KMS-11 (cell line): ENCODE data around the gene LIX1.
"Not testable (repeated sequence)": the region's sequence is repeated elsewhere in the genome, so short reads cannot be mapped to it uniquely, and the experiment has no call there.

Experiments
- H2AFZ ChIP-seq: fragments of 200-600 bp; sonication (generic); 2 replicates; pipeline ENCODE4 v1.6.1; 2016; ENCODE audit warnings: antibody characterized with exemption, mixed run types, low read depth
- H3K27ac ChIP-seq: fragments of 200-600 bp; sonication (generic); 2 replicates; pipeline ENCODE4 v1.6.1; 2016; ENCODE audit warnings: mild to moderate bottlenecking, mixed run types
- H3K27me3 ChIP-seq: fragments of 200-600 bp; sonication (generic); 2 replicates; pipeline ENCODE4 v1.6.1; 2017; ENCODE audit warnings: mild to moderate bottlenecking, low read depth, mixed run types, moderate library complexity; ENCODE audit not compliant: insufficient read depth
- H3K36me3 ChIP-seq: fragments of 200-600 bp; sonication (generic); 2 replicates; pipeline ENCODE4 v1.6.1; 2017; ENCODE audit warnings: mild to moderate bottlenecking, mixed run types; ENCODE audit not compliant: insufficient read depth
- H3K4me1 ChIP-seq: fragments of 200-600 bp; sonication (generic); 2 replicates; pipeline ENCODE4 v1.6.1; 2016; ENCODE audit warnings: mild to moderate bottlenecking, low read depth, mixed run types; ENCODE audit not compliant: poor library complexity, severe bottlenecking
- H3K4me2 ChIP-seq: fragments of 200-600 bp; sonication (generic); 2 replicates; pipeline ENCODE4 v1.7.0; 2016; ENCODE audit warnings: mild to moderate bottlenecking, mixed run types
- H3K4me3 ChIP-seq: fragments of 200-600 bp; sonication (generic); IDR thresholded peaks from 2 replicates; pipeline ENCODE4 v1.6.1; 2017; ENCODE audit warnings: low read depth, low read length, mixed read lengths; ENCODE audit not compliant: insufficient read depth
- H3K79me2 ChIP-seq: fragments of 200-600 bp; sonication (generic); 2 replicates; pipeline ENCODE4 v1.6.1; 2016; ENCODE audit warnings: low read depth, mixed run types; ENCODE audit not compliant: insufficient read depth
- H3K9ac ChIP-seq: fragments of 200-600 bp; sonication (generic); 2 replicates; pipeline ENCODE4 v1.6.1; 2016; ENCODE audit warnings: mild to moderate bottlenecking, mixed run types
- H4K20me1 ChIP-seq: fragments of 200-600 bp; sonication (generic); 2 replicates; pipeline ENCODE4 v1.6.1; 2016; ENCODE audit warnings: mild to moderate bottlenecking, mixed run types; ENCODE audit not compliant: insufficient read depth
- CTCF ChIP-seq: fragments of 200-600 bp; sonication (generic); conservative IDR thresholded peaks from 2 replicates; pipeline ENCODE4 v1.6.1; 2017; ENCODE audit warnings: low read depth, mild to moderate bottlenecking, antibody characterized with exemption, low read length, moderate library complexity, mixed read lengths

Gene LIX1

GRCh38 chr5:97087138-97087537 is 55.3 kb downstream of the LIX1 start:
- Histone ChIP-seq H3K79me2 (no peaks in the 10 kb centered on the region), H2AFZ (no peak overlapping the region), H3K4me2 (no peak overlapping the region), H3K27ac (no peak overlapping the region), H3K27me3 (no peaks in the 10 kb centered on the region), H3K9ac (no peak overlapping the region), H3K4me1 (no peaks in the 10 kb centered on the region), H3K36me3 (no peaks in the 10 kb centered on the region), H3K4me3 (no peak overlapping the region), H4K20me1 (no peaks in the 10 kb centered on the region)
- no peak for TF ChIP-seq CTCF

GRCh38 chr5:97085459-97086181 is 56.8 kb downstream of the LIX1 start:
- H3K27me3 ChIP-seq = no peaks in the 10 kb centered on the region
- no peak overlapping the region for H3K4me3 ChIP-seq
- H3K27ac ChIP-seq = no peak overlapping the region
- H3K79me2 ChIP-seq = no peaks in the 10 kb centered on the region
- H3K36me3 ChIP-seq = no peaks in the 10 kb centered on the region
- H3K4me2 ChIP-seq = no peak overlapping the region
- no peak for TF ChIP-seq CTCF
- no peak overlapping the region for H2AFZ ChIP-seq
- H3K4me1 ChIP-seq = no peaks in the 10 kb centered on the region
- no peak overlapping the region for H3K9ac ChIP-seq
- no peaks in the 10 kb centered on the region for H4K20me1 ChIP-seq

GRCh38 chr5:97084782-97085458 is 57.5 kb downstream of the LIX1 start:
- H3K36me3 ChIP-seq, H2AFZ ChIP-seq, H3K4me2 ChIP-seq, H3K9ac ChIP-seq, H3K27me3 ChIP-seq, H3K4me1 ChIP-seq, H3K27ac ChIP-seq, H3K4me3 ChIP-seq, H4K20me1 ChIP-seq, H3K79me2 ChIP-seq: not testable (repeated sequence)

- H3K36me3 ChIP-seq = no peaks in the 10 kb centered on the region
- no peaks in the 10 kb centered on the region for H3K27me3 ChIP-seq
- no peak overlapping the region for H2AFZ ChIP-seq
- no peak overlapping the region for H3K9ac ChIP-seq
- H3K4me3 ChIP-seq = no peak overlapping the region
- no peak overlapping the region for H3K4me2 ChIP-seq
- no peaks in the 10 kb centered on the region for H3K79me2 ChIP-seq
- no peak for TF ChIP-seq CTCF
- no peaks in the 10 kb centered on the region for H4K20me1 ChIP-seq
- H3K27ac ChIP-seq = no peak overlapping the region
- no peaks in the 10 kb centered on the region for H3K4me1 ChIP-seq
Observed at GRCh38 chr5:97078958-97079743, 63.3 kb downstream of the LIX1 start.
